Epithelial cell of proximal tubule (primary cell): ENCODE results near the gene PPFIA4. TPM values are rescaled to one million over a fixed set of nuclear protein-coding genes. Genes with fewer than 3 reads are reported as not detected.

ENCODE experiments used
- DNase-seq: peaks from one replicate; pipeline ENCODE4 v3.0.0-alpha.2; 2011; ENCODE audit warnings: low read depth
- H3K4me3 ChIP-seq: 2 replicates; pipeline ENCODE4 v1.5.1; 2011; ENCODE audit warnings: low read depth, mild to moderate bottlenecking, low read length
- CTCF ChIP-seq: conservative IDR thresholded peaks from 2 replicates; pipeline ENCODE4 v1.5.1; 2012; ENCODE audit warnings: low read depth, mild to moderate bottlenecking, low read length
- total RNA-seq: library from RNA; depleted of rRNA; stranded (reverse); fragments of >200 nt; gene quantifications from 2 replicates; pipeline ENCODE4 v1.2.3, GENCODE V29; 2015

PPFIA4 gene
- total RNA-seq, 1 donor from 2014 or later = 11.6 TPM

- TF ChIP-seq CTCF = no peak
- no peak overlapping the region for H3K4me3 ChIP-seq
- DNase-seq = no peak
Measured at GRCh38 chr1:203072002-203072602, 45.8 kb downstream of the PPFIA4 start.

- DNase-seq = no peak
- H3K4me3 ChIP-seq = no peak overlapping the region
- TF ChIP-seq CTCF = no peak
Measured at GRCh38 chr1:203072911-203073310, 46.6 kb downstream of the PPFIA4 start.

- no peak for TF ChIP-seq CTCF
- no peak for DNase-seq
- H3K4me3 ChIP-seq = no peak overlapping the region
Measured at GRCh38 chr1:203073469-203073868, 47.2 kb downstream of the PPFIA4 start.

- no peak for DNase-seq
- no peak for TF ChIP-seq CTCF
- no peak overlapping the region for H3K4me3 ChIP-seq
Measured at GRCh38 chr1:203074610-203075009, 48.3 kb downstream of the PPFIA4 start.

- H3K4me3 ChIP-seq = no peak overlapping the region
- no peak for DNase-seq
- TF ChIP-seq CTCF = no peak
Measured at GRCh38 chr1:203075236-203076030, 49.1 kb downstream of the PPFIA4 start.

GRCh38 chr1:203076031-203076511 is 49.8 kb downstream of the PPFIA4 start:
- TF ChIP-seq CTCF = no peak
- DNase-seq = no peak
- no peak overlapping the region for H3K4me3 ChIP-seq
